Tibial artery (tissue), 4 donors: ENCODE results near the gene PLAAT3.
"Not testable (repeated sequence)": the region's sequence is repeated elsewhere in the genome, so short reads cannot be mapped to it uniquely, and the experiment has no call there.

ENCODE experiments used
- DNase-seq, 2 donors: peaks; one replicate each; pipeline ENCODE4 v3.0.0-alpha.2; 2019
- H3K27ac ChIP-seq, 2 donors: fragments of 200-600 bp; sonication (generic) in 1 of 2; 1 replicate in 1 of 2; 2 replicates in 1 of 2; pipeline ENCODE4 v1.5.1; 2018 to 2019; ENCODE audit warnings: mild to moderate bottlenecking in 1 of 2
- H3K27me3 ChIP-seq, 2 donors: fragments of 200-600 bp; sonication (generic) in 1 of 2; one replicate each; pipeline versions ENCODE4 v1.5.1 to v1.6.0; 2016 to 2019
- H3K36me3 ChIP-seq, 3 donors: fragments of 200-600 bp; sonication (generic) in 2 of 3; one replicate each; pipeline ENCODE4 v1.5.1; 2016 to 2019; ENCODE audit warnings: mild to moderate bottlenecking in 2 of 3
- H3K4me1 ChIP-seq, 4 donors: fragments of 200-600 bp; sonication (generic) in 2 of 4; 1 replicate in 3 of 4; 2 replicates in 1 of 4; pipeline ENCODE4 v1.5.1; 2016 to 2019
- H3K4me3 ChIP-seq, 2 donors: fragments of 200-600 bp; sonication (generic) in 1 of 2; 1 replicate in 1 of 2; 2 replicates in 1 of 2; pipeline ENCODE4 v1.5.1; 2018 to 2019; ENCODE audit warnings: mild to moderate bottlenecking in 2 of 2
- H3K9me3 ChIP-seq, 3 donors: fragments of 200-600 bp; sonication (generic) in 1 of 3; one replicate each; pipeline ENCODE4 v1.5.1; 2016 to 2019
- CTCF ChIP-seq, 2 experiments: fragments of 200-600 bp in 1 of 2; fragments of 450-650 bp in 1 of 2; IDR thresholded peaks; one replicate each; pipeline ENCODE4 v1.5.1; 2017 to 2019; ENCODE audit warnings: antibody characterized with exemption in 2 of 2, mild to moderate bottlenecking in 1 of 2, moderate library complexity in 1 of 2
- intact Hi-C: fragments of 100-400 bp; cut with DNase I; formaldehyde crosslinking; loops from one replicate; pipeline ENCODE4 v1.15.0; 2023; ENCODE audit warnings: low total_unique reads

Gene PLAAT3

GRCh38 chr11:63549411-63549810 is 64.8 kb downstream of the PLAAT3 start:
- Histone ChIP-seq H3K36me3 (peaks cover 0 to 14% (median 0%) of the 10 kb centered on the region in 3 donors), H3K4me1 (no peaks in the 10 kb centered on the region), H3K27me3 (no peaks in the 10 kb centered on the region), H3K4me3 (no peak overlapping the region), H3K9me3 (no peaks in the 10 kb centered on the region), H3K27ac (no peak overlapping the region)
- no peak for DNase-seq
- no peak for TF ChIP-seq CTCF (IDR thresholded peaks at IDR 0.05)
- intact Hi-C loops = no loop called here

GRCh38 chr11:63548178-63548577 is 66.1 kb downstream of the PLAAT3 start:
- no peaks in the 10 kb centered on the region for H3K27me3 ChIP-seq
- H3K36me3 ChIP-seq = peaks cover 0 to 16% (median 0%) of the 10 kb centered on the region in 3 donors
- H3K4me1 ChIP-seq = no peaks in the 10 kb centered on the region
- TF ChIP-seq CTCF (IDR thresholded peaks at IDR 0.05) = no peak
- no peaks in the 10 kb centered on the region for H3K9me3 ChIP-seq
- H3K4me3 ChIP-seq = no peak overlapping the region
- H3K27ac ChIP-seq = no peak overlapping the region
- no peak for DNase-seq
- intact Hi-C loops = no loop called here

GRCh38 chr11:63547061-63547460 is 67.2 kb downstream of the PLAAT3 start:
- H3K4me3 ChIP-seq = no peak overlapping the region
- TF ChIP-seq CTCF (IDR thresholded peaks at IDR 0.05) = no peak
- H3K9me3 ChIP-seq = no peaks in the 10 kb centered on the region
- H3K4me1 ChIP-seq = no peaks in the 10 kb centered on the region
- peaks cover 0 to 16% (median 0%) of the 10 kb centered on the region in 3 donors for H3K36me3 ChIP-seq
- DNase-seq = no peak
- intact Hi-C loops = no loop called here
- H3K27me3 ChIP-seq = no peaks in the 10 kb centered on the region
- H3K27ac ChIP-seq = no peak overlapping the region

- Histone ChIP-seq H3K4me3 (no peak overlapping the region), H3K36me3 (peaks cover 0 to 16% (median 0%) of the 10 kb centered on the region in 3 donors), H3K27ac (no peak overlapping the region), H3K9me3 (no peaks in the 10 kb centered on the region), H3K4me1 (peaks cover 0 to 5% (median 0%) of the 10 kb centered on the region in 4 donors), H3K27me3 (no peaks in the 10 kb centered on the region)
- intact Hi-C loops = no loop called here
- DNase-seq = no peak
- TF ChIP-seq CTCF (IDR thresholded peaks at IDR 0.05) = no peak
Measured at GRCh38 chr11:63543711-63544110, 70.5 kb downstream of the PLAAT3 start.

- DNase-seq, intact Hi-C loops, H3K27ac ChIP-seq, H3K27me3 ChIP-seq, H3K4me3 ChIP-seq, H3K9me3 ChIP-seq: not testable (repeated sequence)
- Histone ChIP-seq H3K4me1 (peaks cover 0 to 17% (median 10%) of the 10 kb centered on the region in 4 donors), H3K36me3 (peaks cover 0 to 16% (median 0%) of the 10 kb centered on the region in 3 donors)
Measured at GRCh38 chr11:63542506-63542905, 71.7 kb downstream of the PLAAT3 start.

GRCh38 chr11:63537293-63538101 is 76.7 kb downstream of the PLAAT3 start:
- peak; percentile 76 to 94 for DNase-seq

More at GRCh38 chr11:63537293-63538101, 76.7 kb downstream of the PLAAT3 start:
- H3K27ac ChIP-seq = peak overlapping the region; percentile 85 to 91
- TF ChIP-seq CTCF (IDR thresholded peaks at IDR 0.05) = no peak
- peaks cover 0 to 40% (median 25%) of the 10 kb centered on the region in 4 donors for H3K4me1 ChIP-seq
- no peaks in the 10 kb centered on the region for H3K27me3 ChIP-seq
- intact Hi-C loops = loop anchor here (5.0 kb wide), 1 partner anchor 70 kb away; no protein-coding TSS in a partner anchor
- peak overlapping the region; percentile 48 to 50 for H3K4me3 ChIP-seq
- no peaks in the 10 kb centered on the region for H3K9me3 ChIP-seq
- H3K36me3 ChIP-seq = no peaks in the 10 kb centered on the region
